ENCODE results near the gene USP48.

- TF ChIP-seq CTCF (IDR thresholded peaks at IDR 0.05; ENCODE audit: control extremely low read depth in 1 of 3, insufficient read depth in 1 of 3, low read depth in 1 of 3, low read length in 3 of 3) = no peak
- no peak for TF ChIP-seq ZNF274 (IDR thresholded peaks at IDR 0.05; ENCODE audit: borderline replicate concordance, extremely low read depth, low read length)
- no peak for TF ChIP-seq YY1 (IDR thresholded peaks at IDR 0.05; ENCODE audit: low read depth, low read length)
- TF ChIP-seq POLR2AphosphoS5 (IDR thresholded peaks at IDR 0.05; ENCODE audit: low read depth, low read length) = no peak
- TF ChIP-seq EP300 (IDR thresholded peaks at IDR 0.05; ENCODE audit: borderline replicate concordance in 1 of 2, low read depth in 2 of 2, low read length in 2 of 2) = no peak
- TF ChIP-seq TEAD4 (IDR thresholded peaks at IDR 0.05; ENCODE audit: low read depth, low read length) = no peak
- no peak for TF ChIP-seq EZH2 (IDR thresholded peaks at IDR 0.05; ENCODE audit: low read depth, low read length, severe bottlenecking)
Measured at GRCh38 chr1:21828506-21829210, 45.7 kb upstream of the USP48 start.
